ENCODE data around the gene REM2.
"Not testable (repeated sequence)": the region's sequence is repeated elsewhere in the genome, so short reads cannot be mapped to it uniquely, and the experiment has no call there.

The REM2 gene

GRCh38 chr14:22848351-22849164 is 34.5 kb upstream of the REM2 start:
- DNase-seq (ENCODE audit: low read depth in 2 of 2): no peak

DNA sequence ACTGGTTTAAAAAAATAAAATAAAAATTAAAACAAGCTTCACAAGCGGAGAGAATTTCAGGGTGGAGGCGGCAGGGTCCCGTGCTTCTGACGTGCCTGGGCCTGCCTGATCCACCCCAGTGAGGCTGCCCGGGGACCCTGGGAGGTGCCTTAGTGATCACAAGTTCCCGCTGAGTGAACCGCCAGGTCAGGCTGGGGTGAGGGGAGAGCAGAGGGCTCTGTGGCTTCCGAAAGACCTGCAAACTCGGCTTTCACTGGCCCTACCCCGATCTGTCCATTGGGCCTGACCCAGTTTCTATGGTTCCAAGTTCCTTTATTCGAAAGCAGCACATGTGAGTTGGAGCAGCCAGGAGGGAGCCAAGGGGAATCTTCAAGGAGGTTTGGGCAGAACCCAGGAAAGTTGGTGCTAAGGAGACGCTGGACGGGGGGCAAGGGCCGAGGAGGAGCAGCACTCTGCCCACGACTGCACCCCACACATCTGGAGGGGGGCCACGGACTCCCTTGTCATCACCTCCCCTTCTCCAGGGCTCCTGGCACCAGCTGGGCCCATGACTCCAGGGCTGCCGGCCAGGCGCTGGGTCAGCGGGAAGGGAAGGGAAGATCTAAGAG is 33.7 kb upstream of the REM2 start:
- DNase-seq (ENCODE audit: low read depth in 2 of 2): no peak

DNA sequence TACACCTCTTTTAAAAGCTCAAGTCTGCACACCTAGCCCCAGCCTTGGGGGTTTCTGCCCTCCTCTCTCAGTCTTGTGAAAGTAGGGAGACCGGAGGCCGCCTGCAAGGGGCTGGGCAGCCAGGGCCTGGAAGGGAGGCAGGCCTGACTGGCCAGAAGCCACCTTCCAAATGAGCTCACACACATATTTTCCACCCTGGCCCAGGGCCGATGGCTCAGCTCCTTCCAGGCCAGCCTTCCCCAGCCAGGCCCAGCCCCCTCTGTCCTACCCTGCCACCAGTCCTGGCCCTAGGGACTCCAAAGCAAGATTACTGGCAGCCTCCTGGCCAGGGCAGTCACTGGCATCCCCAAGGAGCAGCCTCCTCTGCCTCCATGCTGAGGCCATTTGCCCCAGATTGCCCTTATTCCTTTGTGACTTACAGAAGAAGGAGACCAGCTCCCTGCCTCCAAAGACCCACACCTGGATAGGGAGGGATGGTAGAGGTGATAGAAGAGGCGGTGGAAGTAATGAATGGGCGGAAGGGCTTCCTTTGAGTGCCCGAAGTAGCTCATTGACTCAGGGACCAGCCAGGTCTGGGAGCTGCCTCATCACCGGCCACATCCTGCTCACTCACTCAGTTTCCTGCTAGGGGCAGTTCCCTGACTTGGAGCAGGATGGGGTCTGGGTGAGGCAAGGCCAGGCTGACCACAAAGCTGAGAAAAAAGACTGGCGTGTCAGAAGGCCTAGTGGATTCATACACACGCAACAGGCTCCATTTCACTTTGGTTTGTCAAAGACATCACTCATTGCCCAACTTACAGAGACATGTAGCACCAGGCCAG is 31.9 kb upstream of the REM2 start:
- peak in 1 of 2 donors; percentile 24 for DNase-seq (ENCODE audit: low read depth in 2 of 2)

- not testable (repeated sequence) for DNase-seq (ENCODE audit: low read depth in 2 of 2)
Measured at GRCh38 chr14:22852178-22852577, 30.8 kb upstream of the REM2 start.

DNA sequence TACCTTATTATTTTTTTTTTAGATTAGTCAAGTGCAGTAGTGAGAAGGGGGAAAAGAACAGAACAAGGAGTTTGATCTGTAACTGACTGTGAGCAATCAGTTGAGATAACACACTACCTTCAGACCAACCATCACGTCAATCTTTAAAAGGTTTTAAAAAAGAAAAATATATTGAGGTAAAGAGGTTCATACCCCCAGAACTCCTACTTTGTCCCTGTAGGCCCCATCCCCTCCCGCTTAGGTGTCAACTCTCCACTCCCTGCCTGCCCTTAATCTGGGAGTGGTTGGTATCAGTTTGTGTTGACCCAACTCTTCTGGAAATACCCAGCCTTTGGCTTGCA is 30.5 kb upstream of the REM2 start:
- no peak for DNase-seq (ENCODE audit: low read depth in 2 of 2)

- DNase-seq (ENCODE audit: low read depth in 2 of 2): peak; percentile 87 to 95
Measured at GRCh38 chr14:22852940-22853767, 29.9 kb upstream of the REM2 start.

DNA sequence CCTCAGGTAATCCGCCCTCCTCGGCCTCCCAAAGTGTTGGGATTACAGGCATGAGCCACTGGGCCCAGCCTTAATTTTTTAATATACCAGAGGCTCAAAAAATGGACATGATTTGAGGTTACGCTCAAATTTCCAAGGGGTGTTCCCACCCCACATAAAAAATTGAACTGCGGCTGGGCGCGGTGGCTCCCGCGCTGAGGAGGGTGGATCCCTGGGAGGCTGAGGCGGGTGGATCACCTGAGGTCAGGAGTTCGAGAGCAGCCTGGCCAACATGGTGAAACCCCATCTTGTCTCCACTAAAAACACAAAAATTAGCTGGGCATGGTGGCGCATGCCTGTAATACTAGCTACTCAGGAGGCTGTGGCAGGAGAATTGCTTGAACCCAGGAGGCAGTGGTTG is 28.7 kb upstream of the REM2 start:
- DNase-seq (ENCODE audit: low read depth in 2 of 2): not testable (repeated sequence)

- DNase-seq (ENCODE audit: low read depth in 2 of 2): no peak
Measured at GRCh38 chr14:22854963-22855724, 27.9 kb upstream of the REM2 start.

DNA sequence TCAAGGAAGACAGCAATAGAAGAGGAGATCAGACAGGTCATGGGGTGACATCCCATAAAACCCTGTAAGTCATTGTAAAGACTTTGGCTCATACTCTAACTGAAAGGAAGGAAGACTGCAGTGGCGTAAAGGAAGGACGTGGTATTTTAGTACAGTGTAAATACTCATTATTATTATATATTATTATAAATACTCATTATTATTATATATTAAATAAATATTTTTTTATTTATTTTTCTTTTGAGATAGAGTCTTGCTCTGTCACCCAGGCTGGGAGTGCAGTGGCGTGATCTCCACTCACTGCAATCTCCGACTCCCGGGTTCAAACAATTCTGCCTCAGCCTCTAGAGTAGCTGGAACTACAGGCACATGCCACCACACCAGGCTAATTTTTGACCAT is 26.6 kb upstream of the REM2 start:
- no peak for DNase-seq (ENCODE audit: low read depth in 2 of 2)

- DNase-seq (ENCODE audit: low read depth in 2 of 2): not testable (repeated sequence)
Measured at GRCh38 chr14:22860377-22860776, 22.6 kb upstream of the REM2 start.

DNA sequence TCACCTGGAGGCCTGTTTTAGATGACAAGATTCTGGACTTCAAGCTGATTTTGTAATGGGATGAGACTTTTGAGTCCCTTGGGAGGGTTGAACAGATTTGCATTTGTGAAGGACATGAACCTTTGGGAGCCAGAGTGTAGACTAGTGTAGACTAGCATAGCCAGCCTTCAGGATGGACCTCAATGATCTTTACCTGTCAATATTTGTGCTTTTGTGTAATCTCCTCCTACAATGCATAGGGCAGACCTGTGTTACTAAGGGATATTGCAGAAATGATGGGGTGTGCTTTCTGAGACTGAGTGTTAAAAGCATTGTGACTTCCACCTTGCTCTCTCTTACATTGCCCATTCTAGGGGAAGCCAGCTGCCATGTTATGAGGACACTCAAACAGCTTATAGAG is 21.4 kb upstream of the REM2 start:
- DNase-seq (ENCODE audit: low read depth in 2 of 2): no peak

GRCh38 chr14:22864979-22865378 is 18.0 kb upstream of the REM2 start:
- DNase-seq (ENCODE audit: low read depth in 2 of 2): no peak

DNA sequence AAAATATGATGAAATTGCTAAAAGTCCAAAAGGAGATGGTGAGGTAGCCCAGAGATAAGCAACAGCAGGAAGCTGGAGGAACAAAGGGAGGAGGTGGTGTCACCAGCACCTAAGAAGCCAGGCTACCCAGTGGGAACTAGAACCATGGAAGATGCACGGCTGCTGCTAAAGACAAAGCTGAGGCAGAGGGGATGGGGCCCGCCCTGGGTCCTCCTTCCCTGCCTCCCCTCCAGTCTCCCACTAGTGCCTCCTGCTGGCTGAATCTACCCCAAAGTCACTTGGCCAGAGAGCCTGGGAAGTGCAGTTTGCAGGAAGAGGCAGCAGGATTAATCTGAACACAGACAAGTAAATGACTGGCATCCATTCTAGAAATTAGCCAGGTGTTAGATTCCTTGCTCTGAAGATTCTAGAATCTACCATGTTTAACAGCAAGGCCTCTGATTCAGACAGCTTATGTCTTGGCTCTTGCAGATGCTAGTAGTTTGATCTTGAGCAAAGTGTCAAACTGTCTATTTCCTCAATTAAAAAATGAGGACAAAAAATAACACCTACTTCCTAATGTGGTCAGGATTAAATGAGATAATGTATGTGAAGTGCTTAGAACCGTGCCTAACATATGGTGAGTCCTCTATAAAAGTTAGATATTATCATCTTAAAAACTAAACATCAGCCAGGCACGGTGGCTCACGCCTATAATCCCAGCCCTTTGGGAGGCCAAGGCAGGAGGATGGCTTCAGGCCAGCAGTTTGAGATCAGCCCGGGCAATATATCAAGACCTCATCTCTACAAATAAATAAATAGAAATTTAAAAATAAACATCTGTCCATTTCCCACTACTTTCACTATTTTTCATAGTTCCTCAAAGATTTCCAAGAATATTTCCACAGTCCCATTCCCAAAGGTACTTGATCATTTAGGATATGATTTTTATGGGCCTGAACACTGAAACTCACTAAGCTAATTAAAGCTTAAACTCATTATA is 17.3 kb upstream of the REM2 start:
- DNase-seq (ENCODE audit: low read depth in 2 of 2): no peak

- no peak for DNase-seq (ENCODE audit: low read depth in 2 of 2)
Measured at GRCh38 chr14:22866874-22867273, 16.1 kb upstream of the REM2 start.

DNA sequence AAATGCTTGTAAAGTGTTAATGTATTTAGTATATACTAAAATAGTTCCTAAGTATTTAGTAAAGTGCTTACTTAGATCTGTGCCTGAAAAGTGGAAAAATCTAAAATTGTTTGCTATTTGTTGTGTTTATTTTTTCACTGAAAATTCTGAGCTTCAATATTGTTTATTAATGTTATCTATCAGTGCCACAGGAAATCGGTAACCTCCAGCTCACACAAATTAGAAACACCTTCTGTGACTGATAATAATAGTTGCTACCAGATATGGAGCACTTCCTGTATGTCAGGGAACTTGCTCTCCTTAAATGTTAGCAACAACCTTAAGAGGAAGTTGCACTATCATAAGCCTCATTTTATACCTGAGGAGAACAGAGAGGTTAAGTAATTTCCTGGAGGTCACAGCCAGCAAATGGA is 12.2 kb upstream of the REM2 start:
- no peak for DNase-seq (ENCODE audit: low read depth in 2 of 2)

GRCh38 chr14:22871224-22872032 is 11.6 kb upstream of the REM2 start, which contains the start of gene LRP10:
Gene LRP10 (plus strand): TSS chr14:22871740. CDS start chr14:22872304, 564 bp downstream.
- peak; percentile 69 to 73 for DNase-seq (ENCODE audit: low read depth in 2 of 2)

GRCh38 chr14:22872033-22872832 is 10.8 kb upstream of the REM2 start:
- peak; percentile 51 to 65 for DNase-seq (ENCODE audit: low read depth in 2 of 2)

Measured in stimulated activated CD8-positive, alpha-beta memory T cell treated with anti-CD3 and anti-CD28 coated beads, Interleukin-2, amount 100 ng/mL, for 48 hours (primary cell).